HCT116 (cell line): ENCODE data around the gene GALNT13. TPM values are rescaled to one million over a fixed set of nuclear protein-coding genes. Genes with fewer than 3 reads are reported as not detected.

Experiments
- ATAC-seq: fragments of 200-7000 bp; cut with Tn5 transposase; 2 replicates; pipeline ENCODE4 v1.9.1; 2020; ENCODE audit warnings: mild to moderate bottlenecking, moderate library complexity
- BruUV-seq: library from RNA; stranded (reverse); fragments of 400-500 nt; replicated peaks from 2 replicates; lab custom pipeline; 2021; lab: Mats Ljungman, UMichigan
- CTCF ChIA-PET: fragments of 300-600 bp; sonication (Branson Sonifier 250); formaldehyde crosslinking; loops from one replicate; lab custom pipeline; 2021; ENCODE audit warnings: antibody characterized with exemption; lab: Charles Lee
- POLR2A ChIA-PET: fragments of 300-600, 350-600 bp; sonication (Branson Sonifier 250); formaldehyde crosslinking; loops from one replicate; lab custom pipeline; 2021; ENCODE audit warnings: antibody characterized with exemption; lab: Charles Lee
- RAD21 ChIA-PET, 2 experiments: fragments of 300-600 bp; sonication (Branson Sonifier 250); formaldehyde crosslinking; loops; one replicate each; lab custom pipeline; 2023; ENCODE audit warnings: low total read pairs in 2 of 2; ENCODE audit not compliant: uncharacterized antibody in 2 of 2, unreplicated experiment in 2 of 2, low non-redundant PET in 1 of 2; lab: Charles Lee
- DNase-seq: peaks from one replicate; pipeline ENCODE4 v3.0.0-alpha.2; 2010; ENCODE audit warnings: low read depth, low spot score
- H2AFZ ChIP-seq: fragments of 200-600 bp; shearing (Covaris generic), sonication (generic); 2 replicates; pipeline ENCODE4 v1.6.1; 2017; ENCODE audit warnings: low read depth, mixed run types, mixed read lengths, antibody characterized with exemption, low read length; ENCODE audit not compliant: poor library complexity, severe bottlenecking
- H3K27ac ChIP-seq: 2 replicates; pipeline ENCODE4 v1.5.1; 2012; ENCODE audit warnings: low read depth, low read length
- H3K27me3 ChIP-seq: fragments of 200-600 bp; sonication (generic); 2 replicates; pipeline ENCODE4 v1.6.1; 2016; ENCODE audit warnings: mixed run types, low read length, mixed read lengths; ENCODE audit not compliant: insufficient read depth
- H3K36me3 ChIP-seq, 2 experiments: fragments of 200-500 bp in 1 of 2; fragments of 200-600 bp in 1 of 2; sonication (Bioruptor generic) in 1 of 2; sonication (generic) in 1 of 2; 2 replicates each; pipeline versions ENCODE4 v1.5.1 to v1.6.1; 2014 to 2016; ENCODE audit warnings: low read length in 2 of 2, inconsistent platforms in 1 of 2, mixed read lengths in 1 of 2, mixed run types in 1 of 2; ENCODE audit not compliant: insufficient read depth in 2 of 2, control insufficient read depth in 1 of 2
- H3K4me1 ChIP-seq, 2 experiments: fragments of 200-600 bp in 1 of 2; sonication (generic) in 1 of 2; 2 replicates each; pipeline versions ENCODE4 v1.5.1 to v1.6.1; 2012 to 2017; ENCODE audit warnings: low read length in 2 of 2, inconsistent platforms in 1 of 2, mild to moderate bottlenecking in 1 of 2, mixed read lengths in 1 of 2, mixed run types in 1 of 2, moderate library complexity in 1 of 2; ENCODE audit not compliant: insufficient read depth in 2 of 2, control insufficient read depth in 1 of 2
- H3K4me2 ChIP-seq: fragments of 200-600 bp; sonication (generic); 2 replicates; pipeline ENCODE4 v1.6.1; 2017; ENCODE audit warnings: mixed run types, low read length, mixed read lengths
- H3K4me3 ChIP-seq, 2 experiments: fragments of 200-600 bp in 1 of 2; sonication (generic) in 1 of 2; replicated peaks in 1 of 2; 2 replicates each; pipeline ENCODE4 v1.5.1; 2011 to 2016; ENCODE audit warnings: low read length in 2 of 2, control low read depth in 1 of 2, low read depth in 1 of 2, mild to moderate bottlenecking in 1 of 2, mixed read lengths in 1 of 2, mixed run types in 1 of 2
- H3K79me2 ChIP-seq: fragments of 200-600 bp; sonication (generic); 2 replicates; pipeline ENCODE4 v1.6.1; 2017; ENCODE audit warnings: mild to moderate bottlenecking, mixed run types, low read length, moderate library complexity, mixed read lengths; ENCODE audit not compliant: insufficient read depth
- H3K9ac ChIP-seq: fragments of 200-600 bp; sonication (generic); 2 replicates; pipeline ENCODE4 v1.6.1; 2016; ENCODE audit warnings: low read length, mixed read lengths
- H3K9me2 ChIP-seq: fragments of 200-600 bp; sonication (generic), shearing (Covaris generic); 2 replicates; pipeline ENCODE4 v1.6.1; 2017; ENCODE audit warnings: mixed run types, mild to moderate bottlenecking, moderate library complexity; ENCODE audit not compliant: insufficient read depth
- H3K9me3 ChIP-seq, 2 experiments: fragments of 200-500 bp in 1 of 2; fragments of 200-600 bp in 1 of 2; sonication (Bioruptor generic) in 1 of 2; sonication (generic) in 1 of 2; 2 replicates each; pipeline ENCODE4 v1.6.1; 2014 to 2017; ENCODE audit warnings: low read length in 2 of 2, mixed read lengths in 2 of 2, inconsistent platforms in 1 of 2, low read depth in 1 of 2, mild to moderate bottlenecking in 1 of 2, mixed run types in 1 of 2, moderate library complexity in 1 of 2; ENCODE audit not compliant: control insufficient read depth in 1 of 2, insufficient read depth in 1 of 2
- H4K20me1 ChIP-seq: fragments of 200-600 bp; sonication (generic), shearing (Covaris generic); 2 replicates; pipeline ENCODE4 v1.6.1; 2017; ENCODE audit warnings: mixed run types, mild to moderate bottlenecking, moderate library complexity; ENCODE audit not compliant: insufficient read depth
- JUND ChIP-seq: IDR thresholded peaks from 2 replicates; pipeline ENCODE4 v1.6.1; 2012
- POLR2AphosphoS5 ChIP-seq: IDR thresholded peaks from 2 replicates; pipeline ENCODE4 v1.6.1; 2011; ENCODE audit warnings: mild to moderate bottlenecking, low read depth, low read length, moderate library complexity
- RAD21 ChIP-seq: IDR thresholded peaks from 2 replicates; pipeline ENCODE4 v1.6.1; 2012; ENCODE audit warnings: low read depth, mild to moderate bottlenecking
- REST ChIP-seq: IDR thresholded peaks from 2 replicates; pipeline ENCODE4 v1.6.1; 2012; ENCODE audit warnings: low read depth
- TCF7L2 ChIP-seq: IDR thresholded peaks from 2 replicates; pipeline ENCODE4 v1.7.0; 2011; ENCODE audit warnings: borderline replicate concordance, inconsistent platforms; ENCODE audit not compliant: insufficient read depth, insufficient read length; ENCODE audit errors: extremely low read depth
- ZFX ChIP-seq: fragments of 450-650 bp; IDR thresholded peaks from 2 replicates; pipeline ENCODE4 v1.6.1; 2017
- ZNF274 ChIP-seq: fragments of 200-500 bp; sonication (Bioruptor generic); IDR thresholded peaks from 2 replicates; pipeline ENCODE4 v1.6.1; 2014; ENCODE audit warnings: mild to moderate bottlenecking, low read depth, low read length, inconsistent platforms
- intact Hi-C: fragments of 100-400 bp; cut with micrococcal nuclease; formaldehyde crosslinking; loops from 2 replicates; pipeline ENCODE4 v1.10.0; 2022
- total RNA-seq: library from RNA; stranded (reverse); gene quantifications from one replicate; pipeline ENCODE4 v1.2.1, GENCODE V29; 2021; ENCODE audit not compliant: unreplicated experiment

Gene GALNT13
- total RNA-seq, 1 experiment from 2014 or later: 0.44 TPM

DNA sequence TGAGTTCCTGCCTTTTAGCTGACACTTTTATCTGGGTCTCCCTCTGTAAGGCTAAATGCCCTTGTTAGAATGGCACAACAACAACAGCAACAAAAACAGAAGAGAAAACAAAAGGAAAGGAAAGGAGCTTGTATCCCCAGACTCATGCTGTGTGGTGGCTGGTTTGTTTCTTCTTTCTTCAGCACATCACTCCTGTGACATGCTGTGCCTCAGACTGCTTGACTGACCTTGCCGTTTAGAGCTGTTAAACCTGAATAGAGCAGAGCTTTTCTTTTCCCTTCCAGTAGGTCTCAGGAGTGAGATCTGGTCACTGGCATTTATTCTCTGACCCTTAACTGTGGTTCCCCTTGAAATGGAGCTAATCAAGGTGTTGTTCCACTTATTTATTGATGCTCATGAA lies 18.9 kb downstream of the GALNT13 start:
- no peaks in the 10 kb centered on the region; the same call in 1 of the 2 replicates for H3K9me2 ChIP-seq
- intact Hi-C loops: no loop called here
- DNase-seq (no peak), ATAC-seq (no peak)
- BruUV-seq: no TSS peak
- no peak overlapping the region for H3K4me3 ChIP-seq
- no peaks in the 10 kb centered on the region for H3K9me3 ChIP-seq
- H2AFZ ChIP-seq: no peak overlapping the region
- no peaks in the 10 kb centered on the region for H3K79me2 ChIP-seq
- no peaks in the 10 kb centered on the region for H3K4me1 ChIP-seq
- H3K4me2 ChIP-seq: no peak overlapping the region
- ChIA-PET POLR2A (no interaction called here), RAD21 (no interaction called here), CTCF (no interaction called here)
- no peaks in the 10 kb centered on the region for H3K36me3 ChIP-seq
- H3K27me3 ChIP-seq: no peaks in the 10 kb centered on the region
- no peak for TF ChIP-seq POLR2AphosphoS5
- no peak for TF ChIP-seq RAD21
- TF ChIP-seq REST: no peak
- TF ChIP-seq ZFX: no peak
- no peak for TF ChIP-seq JUND
- no peak for TF ChIP-seq ZNF274
- TF ChIP-seq TCF7L2: no peak
- H3K27ac ChIP-seq: no peak overlapping the region
- H3K9ac ChIP-seq: no peak overlapping the region
- H4K20me1 ChIP-seq: no peaks in the 10 kb centered on the region
